ENCODE measurements around the gene TAS2R39. TPM values are rescaled to one million over a fixed set of nuclear protein-coding genes. Genes with fewer than 3 reads are reported as not detected.

Gene TAS2R39
- polyA plus RNA-seq, 1 of the 3 experiments (the other 2 are of a cell fraction) = not detected

- no peak overlapping the region for H2AFZ ChIP-seq (ENCODE audit: low read depth)
- TF ChIP-seq GABPA (IDR thresholded peaks at IDR 0.05; ENCODE audit: low read depth) (no peak), CTCF (IDR thresholded peaks at IDR 0.05) (no peak), PBX3 (IDR thresholded peaks at IDR 0.05) (no peak), TCF12 (IDR thresholded peaks at IDR 0.05) (no peak), POLR2AphosphoS5 (IDR thresholded peaks at IDR 0.05; ENCODE audit: low read depth, low read length) (no peak), IRF3 (IDR thresholded peaks at IDR 0.05; ENCODE audit: low read depth, low read length) (no peak), RAD21 (IDR thresholded peaks at IDR 0.05; ENCODE audit: low read length) (no peak), FOXJ3 (CRISPR knock-in tag; IDR thresholded peaks at IDR 0.05) (no peak), NFIC (IDR thresholded peaks at IDR 0.05; ENCODE audit: borderline replicate concordance) (no peak), TEAD4 (IDR thresholded peaks at IDR 0.05; ENCODE audit: borderline replicate concordance, insufficient read depth) (no peak), YY1 (IDR thresholded peaks at IDR 0.05; ENCODE audit: low read depth) (no peak)
- 28% methylated on average over 13 of the region's 13 CpGs for WGBS (ENCODE audit: low lambda C conversion rate)
- no peak for DNase-seq
- no peak overlapping the region for H3K4me2 ChIP-seq
- H3K27me3 ChIP-seq (ENCODE audit: insufficient read depth) = peaks cover 30% of the 10 kb centered on the region; the same call in 1 of the 2 replicates
- ChIA-PET POLR2A (no interaction called here), CTCF (interaction anchor here (1.2 kb wide), 1 partner anchor 10 kb away, joined by 8 read pairs; no protein-coding TSS in a partner anchor)
- no peaks in the 10 kb centered on the region for H3K4me1 ChIP-seq (ENCODE audit: control insufficient read depth in 1 of 2, insufficient read depth in 2 of 2, low read depth in 1 of 2, low read length in 1 of 2)
- no peak overlapping the region for H3K9ac ChIP-seq
- no peaks in the 10 kb centered on the region for H4K20me1 ChIP-seq (ENCODE audit: insufficient read depth)
- H3K27ac ChIP-seq (ENCODE audit: low read depth in 2 of 2, low read length in 1 of 2) = no peak overlapping the region
- no peaks in the 10 kb centered on the region for H3K79me2 ChIP-seq (ENCODE audit: insufficient read depth)
- no peak overlapping the region for H3K4me3 ChIP-seq (ENCODE audit: low read depth in 2 of 2, low read length in 1 of 2)
- H3K9me3 ChIP-seq = no peaks in the 10 kb centered on the region
- no peaks in the 10 kb centered on the region for H3K36me3 ChIP-seq (replicated peaks in 1 of 2; ENCODE audit: control insufficient read depth in 1 of 2, insufficient read depth in 2 of 2, low read length in 1 of 2)
- no peaks in the 10 kb centered on the region for H3K9me2 ChIP-seq
- no peaks in the 10 kb centered on the region for H3F3A ChIP-seq (replicated peaks; ENCODE audit: insufficient read depth)
Observed at GRCh38 chr7:143205560-143206293, 22.5 kb downstream of the TAS2R39 start.

GRCh38 chr7:143210541-143210940 is 27.3 kb downstream of the TAS2R39 start:
- Histone ChIP-seq H3K27ac (ENCODE audit: low read depth in 2 of 2, low read length in 1 of 2) (no peak overlapping the region), H3K36me3 (replicated peaks in 1 of 2; ENCODE audit: control insufficient read depth in 1 of 2, insufficient read depth in 2 of 2, low read length in 1 of 2) (no peaks in the 10 kb centered on the region), H3K9me2 (no peaks in the 10 kb centered on the region), H3K9me3 (no peaks in the 10 kb centered on the region), H3F3A (replicated peaks; ENCODE audit: insufficient read depth) (no peaks in the 10 kb centered on the region), H4K20me1 (ENCODE audit: insufficient read depth) (no peaks in the 10 kb centered on the region), H2AFZ (ENCODE audit: low read depth) (no peak overlapping the region), H3K79me2 (ENCODE audit: insufficient read depth) (no peaks in the 10 kb centered on the region), H3K27me3 (ENCODE audit: insufficient read depth) (peaks cover 4% of the 10 kb centered on the region; the same call in 1 of the 2 replicates), H3K9ac (no peak overlapping the region), H3K4me3 (ENCODE audit: low read depth in 2 of 2, low read length in 1 of 2) (no peak overlapping the region), H3K4me1 (ENCODE audit: control insufficient read depth in 1 of 2, insufficient read depth in 2 of 2, low read depth in 1 of 2, low read length in 1 of 2) (no peaks in the 10 kb centered on the region), H3K4me2 (no peak overlapping the region)
- DNase-seq = no peak
- CTCF ChIA-PET = no interaction called here
- WGBS (ENCODE audit: low lambda C conversion rate) = 10% methylated on average over 4 of the region's 4 CpGs
- POLR2A ChIA-PET = no interaction called here
- TF ChIP-seq NFIC (IDR thresholded peaks at IDR 0.05; ENCODE audit: borderline replicate concordance) (no peak), SIN3A (IDR thresholded peaks at IDR 0.05; ENCODE audit: borderline replicate concordance, low read depth, low read length) (no peak), YY1 (IDR thresholded peaks at IDR 0.05; ENCODE audit: low read depth) (no peak), CTCF (IDR thresholded peaks at IDR 0.05) (no peak), MAX (IDR thresholded peaks at IDR 0.05; ENCODE audit: low read depth) (no peak), MXI1 (IDR thresholded peaks at IDR 0.05; ENCODE audit: low read depth, low read length) (no peak), FOXJ3 (CRISPR knock-in tag; IDR thresholded peaks at IDR 0.05) (no peak), IRF3 (IDR thresholded peaks at IDR 0.05; ENCODE audit: low read depth, low read length) (no peak), GABPA (IDR thresholded peaks at IDR 0.05; ENCODE audit: low read depth) (no peak), TEAD4 (IDR thresholded peaks at IDR 0.05; ENCODE audit: borderline replicate concordance, insufficient read depth) (no peak), NRF1 (IDR thresholded peaks at IDR 0.05; ENCODE audit: low read depth, low read length) (no peak), USF2 (IDR thresholded peaks at IDR 0.05; ENCODE audit: borderline replicate concordance, low read depth, low read length) (no peak)

Data from SK-N-SH (cell line).